Loucy (cell line): ENCODE results near the gene BRD3OS.

ENCODE experiments used
- H2AFZ ChIP-seq: fragments of 200-600 bp; sonication (generic); 2 replicates; pipeline ENCODE4 v1.6.0; 2016; ENCODE audit warnings: antibody characterized with exemption, mild to moderate bottlenecking, low read length, moderate library complexity
- H3F3A ChIP-seq: fragments of 200-600 bp; 2 replicates; pipeline ENCODE4 v1.6.0; 2016; ENCODE audit warnings: antibody characterized with exemption, low read depth, mild to moderate bottlenecking
- H3K27me3 ChIP-seq: fragments of 200-600 bp; sonication (generic); 2 replicates; pipeline ENCODE4 v1.6.1; 2014; ENCODE audit warnings: low read length, mild to moderate bottlenecking; ENCODE audit not compliant: insufficient read depth, poor library complexity, severe bottlenecking
- H3K36me3 ChIP-seq: fragments of 200-600 bp; sonication (generic); 2 replicates; pipeline ENCODE4 v1.6.1; 2016; ENCODE audit warnings: low read length; ENCODE audit not compliant: insufficient read depth
- H3K4me1 ChIP-seq: fragments of 200-600 bp; sonication (generic); 2 replicates; pipeline ENCODE4 v1.5.1; 2014; ENCODE audit warnings: low read length, mild to moderate bottlenecking; ENCODE audit not compliant: insufficient read depth, poor library complexity, severe bottlenecking
- H3K4me2 ChIP-seq: fragments of 200-600 bp; sonication (generic); 2 replicates; pipeline ENCODE4 v1.6.0; 2014; ENCODE audit warnings: antibody characterized with exemption, low read length, low read depth, mild to moderate bottlenecking; ENCODE audit not compliant: poor library complexity, severe bottlenecking
- H3K4me3 ChIP-seq: fragments of 200-600 bp; sonication (generic); 2 replicates; pipeline ENCODE4 v1.5.1; 2014; ENCODE audit warnings: low read length, mild to moderate bottlenecking, mixed read lengths; ENCODE audit not compliant: poor library complexity, severe bottlenecking
- H3K79me2 ChIP-seq: fragments of 200-600 bp; sonication (generic); 2 replicates; pipeline ENCODE4 v1.6.1; 2014; ENCODE audit warnings: low read length; ENCODE audit not compliant: insufficient read depth
- H3K9ac ChIP-seq: fragments of 200-600 bp; sonication (generic); 2 replicates; pipeline ENCODE4 v1.6.0; 2014; ENCODE audit warnings: mild to moderate bottlenecking, low read depth, low read length, moderate library complexity; ENCODE audit not compliant: poor library complexity, severe bottlenecking
- H3K9me2 ChIP-seq: fragments of 200-600 bp; sonication (generic); replicated peaks from 2 replicates; pipeline ENCODE4 v1.6.1; 2016; ENCODE audit warnings: low read depth, low read length, mixed read lengths
- H3K9me3 ChIP-seq: fragments of 200-600 bp; sonication (generic); 2 replicates; pipeline ENCODE4 v1.6.1; 2014; ENCODE audit warnings: mild to moderate bottlenecking, antibody characterized with exemption, low read length, low read depth; ENCODE audit not compliant: insufficient read depth
- H4K20me1 ChIP-seq: fragments of 200-600 bp; sonication (generic); 2 replicates; pipeline ENCODE4 v1.6.0; 2014; ENCODE audit warnings: antibody characterized with exemption, low read length, mild to moderate bottlenecking; ENCODE audit not compliant: insufficient read depth, poor library complexity, severe bottlenecking
- CTCF ChIP-seq: fragments of 200-600 bp; sonication (generic); conservative IDR thresholded peaks from 2 replicates; pipeline ENCODE4 v1.5.1; 2014; ENCODE audit warnings: mild to moderate bottlenecking, antibody characterized with exemption, low read length
- EZH2phosphoT487 ChIP-seq: fragments of 200-600 bp; IDR thresholded peaks from 2 replicates; pipeline ENCODE4 v1.6.1; 2018; ENCODE audit warnings: antibody characterized with exemption, mild to moderate bottlenecking, moderate library complexity, borderline replicate concordance

The BRD3OS gene

GRCh38 chr9:134033516-134034214 lies 8.4 kb downstream of the BRD3OS start:
- Histone ChIP-seq H3K79me2 (no peaks in the 10 kb centered on the region), H3K4me1 (no peaks in the 10 kb centered on the region), H3F3A (no peaks in the 10 kb centered on the region), H3K27me3 (no peaks in the 10 kb centered on the region), H3K9me2 (no peaks in the 10 kb centered on the region), H3K9ac (no peak overlapping the region), H3K36me3 (peaks cover 64% of the 10 kb centered on the region; the same call in 1 of the 2 replicates), H3K4me2 (no peak overlapping the region), H4K20me1 (no peaks in the 10 kb centered on the region), H3K9me3 (no peaks in the 10 kb centered on the region), H2AFZ (no peak overlapping the region), H3K4me3 (no peak overlapping the region)
- TF ChIP-seq CTCF = no peak
- no peak for TF ChIP-seq EZH2phosphoT487

GRCh38 chr9:134034215-134035040 lies 9.1 kb downstream of the BRD3OS start:
- Histone ChIP-seq H3K4me1 (no peaks in the 10 kb centered on the region), H3K9me2 (no peaks in the 10 kb centered on the region), H4K20me1 (no peaks in the 10 kb centered on the region), H3K27me3 (no peaks in the 10 kb centered on the region), H3K79me2 (no peaks in the 10 kb centered on the region), H3F3A (no peaks in the 10 kb centered on the region), H3K36me3 (peaks cover 71% of the 10 kb centered on the region; the same call in 1 of the 2 replicates), H3K4me3 (no peak overlapping the region), H3K4me2 (no peak overlapping the region), H2AFZ (no peak overlapping the region), H3K9ac (no peak overlapping the region), H3K9me3 (no peaks in the 10 kb centered on the region)
- no peak for TF ChIP-seq EZH2phosphoT487
- no peak for TF ChIP-seq CTCF

- Histone ChIP-seq H3K9me3 (no peaks in the 10 kb centered on the region), H3F3A (no peaks in the 10 kb centered on the region), H3K79me2 (no peaks in the 10 kb centered on the region), H3K27me3 (no peaks in the 10 kb centered on the region), H3K4me1 (no peaks in the 10 kb centered on the region), H2AFZ (no peak overlapping the region), H3K9ac (no peak overlapping the region), H3K4me2 (no peak overlapping the region), H3K36me3 (peaks cover 81% of the 10 kb centered on the region; the same call in 1 of the 2 replicates), H3K4me3 (no peak overlapping the region), H4K20me1 (no peaks in the 10 kb centered on the region), H3K9me2 (no peaks in the 10 kb centered on the region)
- TF ChIP-seq EZH2phosphoT487 (no peak), CTCF (no peak)
Measured at GRCh38 chr9:134035041-134036039, 10.1 kb downstream of the BRD3OS start.
